ENCODE results near the gene CCDC178.
"Not testable (repeated sequence)": the region's sequence is repeated elsewhere in the genome, so short reads cannot be mapped to it uniquely, and the experiment has no call there.

The CCDC178 gene

GRCh38 chr18:33350256-33350655 lies 90.3 kb downstream of the CCDC178 start:
- FAIRE-seq = no peak

- FAIRE-seq = not testable (repeated sequence)
Measured at GRCh38 chr18:33339733-33340132, 100.8 kb downstream of the CCDC178 start.

GRCh38 chr18:33334781-33335180 lies 105.7 kb downstream of the CCDC178 start:
- no peak for FAIRE-seq

GRCh38 chr18:33330711-33331110 lies 109.8 kb downstream of the CCDC178 start:
- FAIRE-seq = no peak

GRCh38 chr18:33326975-33327374 lies 113.5 kb downstream of the CCDC178 start:
- no peak for FAIRE-seq

GRCh38 chr18:33317640-33318039 lies 122.9 kb downstream of the CCDC178 start:
- FAIRE-seq = no peak

- no peak for FAIRE-seq
Measured at GRCh38 chr18:33316146-33316587, 124.4 kb downstream of the CCDC178 start.

- no peak for FAIRE-seq
Measured at GRCh38 chr18:33307520-33307919, 133.0 kb downstream of the CCDC178 start.

GRCh38 chr18:33304277-33304676 lies 136.2 kb downstream of the CCDC178 start:
- FAIRE-seq = no peak

- FAIRE-seq = no peak
Measured at GRCh38 chr18:33291539-33291938, 149.0 kb downstream of the CCDC178 start.

- no peak for FAIRE-seq
Measured at GRCh38 chr18:33288082-33288716, 152.3 kb downstream of the CCDC178 start.

GRCh38 chr18:33282709-33283333 lies 157.7 kb downstream of the CCDC178 start:
- no peak for FAIRE-seq

GRCh38 chr18:33282142-33282541 lies 158.4 kb downstream of the CCDC178 start:
- no peak for FAIRE-seq

- no peak for FAIRE-seq
Measured at GRCh38 chr18:33277431-33277830, 163.1 kb downstream of the CCDC178 start.

GRCh38 chr18:33275843-33276242 lies 164.7 kb downstream of the CCDC178 start:
- FAIRE-seq = no peak

GRCh38 chr18:33270297-33270696 lies 170.2 kb downstream of the CCDC178 start:
- no peak for FAIRE-seq

GRCh38 chr18:33269223-33269622 lies 171.3 kb downstream of the CCDC178 start:
- no peak for FAIRE-seq

- FAIRE-seq = no peak
Measured at GRCh38 chr18:33264566-33264965, 176.0 kb downstream of the CCDC178 start.

- no peak for FAIRE-seq
Measured at GRCh38 chr18:33239298-33239697, 201.2 kb downstream of the CCDC178 start.

- no peak for FAIRE-seq
Measured at GRCh38 chr18:33232318-33232626, 208.2 kb downstream of the CCDC178 start.

- FAIRE-seq = peak; percentile 84
Measured at GRCh38 chr18:33231474-33232317, 208.8 kb downstream of the CCDC178 start.

- no peak for FAIRE-seq
Measured at GRCh38 chr18:33212363-33212762, 228.2 kb downstream of the CCDC178 start.

GRCh38 chr18:33210575-33211189 lies 229.8 kb downstream of the CCDC178 start:
- peak; percentile 91 for FAIRE-seq

GRCh38 chr18:33205777-33206176 lies 234.7 kb downstream of the CCDC178 start:
- no peak for FAIRE-seq
